ENCODE data around the gene RBM22.

Gene RBM22

DNA sequence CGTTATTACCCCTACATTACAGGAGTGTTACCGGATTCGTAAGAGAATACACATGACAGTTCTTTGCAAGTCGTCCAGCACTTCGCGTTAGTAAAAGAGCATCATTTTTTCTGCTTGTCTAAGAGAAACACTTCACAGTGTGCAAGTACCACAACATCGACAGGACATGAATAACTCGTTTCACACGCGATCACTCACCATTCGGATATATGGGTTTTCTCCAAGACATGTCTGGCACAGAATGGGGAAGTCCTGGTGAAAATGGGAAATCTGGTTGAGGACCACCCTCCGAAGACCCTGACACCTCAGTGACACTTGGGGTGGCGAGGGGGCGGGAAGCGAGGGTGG lies 642 bp downstream of the RBM22 start:
- no peaks in the 10 kb centered on the region for H3K9me3 ChIP-seq (ENCODE audit: low read length)
- TF ChIP-seq EZH2 (IDR thresholded peaks at IDR 0.05; ENCODE audit: borderline replicate concordance, low read length): no peak
- TF ChIP-seq, protein P1, sequence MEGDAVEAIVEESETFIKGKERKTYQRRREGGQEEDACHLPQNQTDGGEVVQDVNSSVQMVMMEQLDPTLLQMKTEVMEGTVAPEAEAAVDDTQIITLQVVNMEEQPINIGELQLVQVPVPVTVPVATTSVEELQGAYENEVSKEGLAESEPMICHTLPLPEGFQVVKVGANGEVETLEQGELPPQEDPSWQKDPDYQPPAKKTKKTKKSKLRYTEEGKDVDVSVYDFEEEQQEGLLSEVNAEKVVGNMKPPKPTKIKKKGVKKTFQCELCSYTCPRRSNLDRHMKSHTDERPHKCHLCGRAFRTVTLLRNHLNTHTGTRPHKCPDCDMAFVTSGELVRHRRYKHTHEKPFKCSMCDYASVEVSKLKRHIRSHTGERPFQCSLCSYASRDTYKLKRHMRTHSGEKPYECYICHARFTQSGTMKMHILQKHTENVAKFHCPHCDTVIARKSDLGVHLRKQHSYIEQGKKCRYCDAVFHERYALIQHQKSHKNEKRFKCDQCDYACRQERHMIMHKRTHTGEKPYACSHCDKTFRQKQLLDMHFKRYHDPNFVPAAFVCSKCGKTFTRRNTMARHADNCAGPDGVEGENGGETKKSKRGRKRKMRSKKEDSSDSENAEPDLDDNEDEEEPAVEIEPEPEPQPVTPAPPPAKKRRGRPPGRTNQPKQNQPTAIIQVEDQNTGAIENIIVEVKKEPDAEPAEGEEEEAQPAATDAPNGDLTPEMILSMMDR (IDR thresholded peaks at IDR 0.05; ENCODE audit: low read length): no peak
- H4K20me1 ChIP-seq (ENCODE audit: insufficient read depth, low read length): no peaks in the 10 kb centered on the region
- peak overlapping the region; percentile 73 for H3K4me3 ChIP-seq (ENCODE audit: low read depth, low read length, poor library complexity, severe bottlenecking)
- peaks cover 39% of the 10 kb centered on the region for H3K36me3 ChIP-seq (ENCODE audit: insufficient read depth, low read length)
- no peaks in the 10 kb centered on the region for H3F3A ChIP-seq (ENCODE audit: insufficient read depth, low read length)
- H3K79me2 ChIP-seq (ENCODE audit: insufficient read depth, low read length): peaks cover 11% of the 10 kb centered on the region; the same call in 1 of the 2 replicates
- H3K27me3 ChIP-seq (ENCODE audit: insufficient read depth, low read length): no peaks in the 10 kb centered on the region
- no peak overlapping the region for H2AFZ ChIP-seq (ENCODE audit: low read length)
- H3K9me2 ChIP-seq (ENCODE audit: low read depth, low read length): no peaks in the 10 kb centered on the region
- peaks cover 18% of the 10 kb centered on the region for H3K4me1 ChIP-seq (ENCODE audit: insufficient read depth, low read length, severe bottlenecking)
- H3K9ac ChIP-seq (ENCODE audit: low read length): peak overlapping the region; percentile 82
- H3K27ac ChIP-seq (ENCODE audit: low read depth, low read length, poor library complexity, severe bottlenecking): peak overlapping the region; percentile 46
- peak overlapping the region; percentile 97 for H3K4me2 ChIP-seq (ENCODE audit: low read length)

DNA sequence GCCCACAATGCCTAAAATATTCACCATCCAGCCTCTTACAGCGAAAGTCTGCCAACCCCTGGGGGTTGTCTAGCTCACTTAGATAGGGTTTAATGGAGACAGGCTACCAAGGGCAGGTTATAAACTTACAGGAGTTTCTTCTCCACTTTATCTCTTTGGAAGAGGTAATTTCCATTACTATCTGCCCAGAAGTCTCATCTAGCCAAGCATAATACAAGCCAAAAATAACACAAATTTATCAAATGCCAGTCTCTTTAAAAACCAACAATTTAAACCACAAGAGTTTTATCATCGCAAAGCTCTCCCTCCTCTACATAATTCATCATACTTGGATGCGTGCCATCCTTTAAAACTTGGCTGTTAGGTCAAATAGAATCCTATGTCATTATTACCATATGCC lies 6.2 kb downstream of the RBM22 start:
- no peaks in the 10 kb centered on the region; the same call in 1 of the 2 replicates for H3F3A ChIP-seq (ENCODE audit: insufficient read depth, low read length)
- H3K9ac ChIP-seq (ENCODE audit: low read length): no peak overlapping the region
- H3K4me3 ChIP-seq (ENCODE audit: low read depth, low read length, poor library complexity, severe bottlenecking): no peak overlapping the region
- H3K27ac ChIP-seq (ENCODE audit: low read depth, low read length, poor library complexity, severe bottlenecking): no peak overlapping the region
- peaks cover 89% of the 10 kb centered on the region for H3K36me3 ChIP-seq (ENCODE audit: insufficient read depth, low read length)
- peaks cover 3% of the 10 kb centered on the region; the same call in 1 of the 2 replicates for H3K79me2 ChIP-seq (ENCODE audit: insufficient read depth, low read length)
- H2AFZ ChIP-seq (ENCODE audit: low read length): no peak overlapping the region
- no peaks in the 10 kb centered on the region for H3K27me3 ChIP-seq (ENCODE audit: insufficient read depth, low read length)
- no peaks in the 10 kb centered on the region for H4K20me1 ChIP-seq (ENCODE audit: insufficient read depth, low read length)
- TF ChIP-seq EZH2 (IDR thresholded peaks at IDR 0.05; ENCODE audit: borderline replicate concordance, low read length): no peak
- TF ChIP-seq, protein P1 (IDR thresholded peaks at IDR 0.05; ENCODE audit: low read length): no peak
- H3K9me3 ChIP-seq (ENCODE audit: low read length): no peaks in the 10 kb centered on the region
- peaks cover 4% of the 10 kb centered on the region for H3K4me1 ChIP-seq (ENCODE audit: insufficient read depth, low read length, severe bottlenecking)
- no peaks in the 10 kb centered on the region for H3K9me2 ChIP-seq (ENCODE audit: low read depth, low read length)
- no peak overlapping the region for H3K4me2 ChIP-seq (ENCODE audit: low read length)

DNA sequence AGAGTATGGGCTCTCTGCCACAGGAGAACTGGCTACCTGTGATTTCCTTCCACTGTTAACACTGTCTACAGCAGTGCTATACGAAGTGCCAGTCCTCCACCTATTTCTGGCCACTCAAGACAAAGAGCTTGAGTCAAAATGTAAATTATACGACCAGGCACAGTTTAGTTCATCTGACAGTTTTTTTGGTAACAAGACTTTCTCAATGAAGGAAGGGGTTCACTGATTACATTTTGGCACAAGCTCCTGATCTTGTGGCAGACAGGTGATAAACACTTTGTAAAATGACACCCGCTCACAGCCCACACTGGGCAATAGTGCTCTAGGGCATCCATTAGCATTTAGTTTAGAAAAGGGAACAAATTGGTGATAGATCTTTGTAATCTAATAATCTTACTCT lies 8.6 kb downstream of the RBM22 start:
- H3K27ac ChIP-seq (ENCODE audit: low read depth, low read length, poor library complexity, severe bottlenecking): no peak overlapping the region
- no peak overlapping the region for H3K9ac ChIP-seq (ENCODE audit: low read length)
- H3K27me3 ChIP-seq (ENCODE audit: insufficient read depth, low read length): no peaks in the 10 kb centered on the region
- no peaks in the 10 kb centered on the region for H3K9me2 ChIP-seq (ENCODE audit: low read depth, low read length)
- H3F3A ChIP-seq (ENCODE audit: insufficient read depth, low read length): no peaks in the 10 kb centered on the region; the same call in 1 of the 2 replicates
- H3K9me3 ChIP-seq (ENCODE audit: low read length): no peaks in the 10 kb centered on the region
- TF ChIP-seq, protein P1 (IDR thresholded peaks at IDR 0.05; ENCODE audit: low read length): no peak
- TF ChIP-seq EZH2 (IDR thresholded peaks at IDR 0.05; ENCODE audit: borderline replicate concordance, low read length): no peak
- H3K4me3 ChIP-seq (ENCODE audit: low read depth, low read length, poor library complexity, severe bottlenecking): no peak overlapping the region
- H3K79me2 ChIP-seq (ENCODE audit: insufficient read depth, low read length): no peaks in the 10 kb centered on the region
- H3K4me2 ChIP-seq (ENCODE audit: low read length): no peak overlapping the region
- H4K20me1 ChIP-seq (ENCODE audit: insufficient read depth, low read length): no peaks in the 10 kb centered on the region
- H2AFZ ChIP-seq (ENCODE audit: low read length): no peak overlapping the region
- H3K36me3 ChIP-seq (ENCODE audit: insufficient read depth, low read length): peaks cover 71% of the 10 kb centered on the region
- no peaks in the 10 kb centered on the region for H3K4me1 ChIP-seq (ENCODE audit: insufficient read depth, low read length, severe bottlenecking)
